Cardiac fibroblast (primary cell): Measurements from ENCODE around the gene CDT1.
"Not testable (repeated sequence)": the region's sequence is repeated elsewhere in the genome, so short reads cannot be mapped to it uniquely, and the experiment has no call there.

Experiments used
- DNase-seq, 2 donors: peaks; one replicate each; pipeline versions ENCODE4 v3.0.0 to v3.0.0-alpha.2; 2010; ENCODE audit warnings: low read depth in 2 of 2
- H3K4me3 ChIP-seq, 2 donors: replicated peaks in 1 of 2; 1 replicate in 1 of 2; 2 replicates in 1 of 2; pipeline ENCODE4 v1.5.1; 2011; ENCODE audit warnings: low read depth in 2 of 2, low read length in 2 of 2, mild to moderate bottlenecking in 2 of 2, moderate library complexity in 1 of 2
- CTCF ChIP-seq: IDR thresholded peaks from one replicate; pipeline ENCODE4 v1.5.1; 2011; ENCODE audit warnings: low read depth, mild to moderate bottlenecking, low read length, inconsistent platforms

The CDT1 gene

DNA sequence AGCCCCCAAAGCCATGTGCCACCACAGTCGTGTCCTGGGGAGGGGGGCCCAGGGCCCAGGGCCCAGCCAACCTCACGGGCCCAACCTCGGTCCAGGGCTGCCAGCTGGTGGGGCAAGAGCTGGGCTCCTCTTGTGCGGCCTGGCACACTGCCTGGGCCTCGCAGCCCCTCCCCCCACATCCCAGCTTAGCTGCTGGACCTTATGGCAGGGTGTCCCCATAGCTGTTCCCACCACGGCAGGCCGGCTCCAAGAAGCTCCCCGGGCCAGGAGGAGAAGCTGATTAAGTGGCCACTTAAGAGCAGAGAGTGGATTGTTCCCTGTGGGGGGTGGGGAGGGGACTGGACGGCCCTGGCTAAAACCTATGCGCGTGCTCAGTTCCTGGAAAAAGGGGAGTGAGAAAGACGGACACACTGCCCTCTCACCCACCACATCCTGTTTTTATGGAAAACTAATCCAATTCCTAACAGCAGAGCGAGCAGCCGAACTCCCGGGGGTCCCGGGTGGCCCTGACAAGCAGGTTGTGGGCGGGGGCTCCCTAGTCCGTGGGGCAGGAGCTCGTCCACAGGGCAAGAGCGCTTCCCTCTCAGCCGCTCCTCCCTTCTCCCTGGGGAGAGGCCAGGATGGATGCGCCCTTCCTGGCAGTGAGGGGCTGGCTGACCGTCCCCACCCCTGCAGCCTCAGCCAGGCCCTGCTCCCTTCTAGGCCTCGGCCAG, 35.4 kb upstream of the CDT1 start:
- TF ChIP-seq CTCF: no peak
- H3K4me3 ChIP-seq: no peak overlapping the region
- DNase-seq: peak; percentile 42 to 88

DNA sequence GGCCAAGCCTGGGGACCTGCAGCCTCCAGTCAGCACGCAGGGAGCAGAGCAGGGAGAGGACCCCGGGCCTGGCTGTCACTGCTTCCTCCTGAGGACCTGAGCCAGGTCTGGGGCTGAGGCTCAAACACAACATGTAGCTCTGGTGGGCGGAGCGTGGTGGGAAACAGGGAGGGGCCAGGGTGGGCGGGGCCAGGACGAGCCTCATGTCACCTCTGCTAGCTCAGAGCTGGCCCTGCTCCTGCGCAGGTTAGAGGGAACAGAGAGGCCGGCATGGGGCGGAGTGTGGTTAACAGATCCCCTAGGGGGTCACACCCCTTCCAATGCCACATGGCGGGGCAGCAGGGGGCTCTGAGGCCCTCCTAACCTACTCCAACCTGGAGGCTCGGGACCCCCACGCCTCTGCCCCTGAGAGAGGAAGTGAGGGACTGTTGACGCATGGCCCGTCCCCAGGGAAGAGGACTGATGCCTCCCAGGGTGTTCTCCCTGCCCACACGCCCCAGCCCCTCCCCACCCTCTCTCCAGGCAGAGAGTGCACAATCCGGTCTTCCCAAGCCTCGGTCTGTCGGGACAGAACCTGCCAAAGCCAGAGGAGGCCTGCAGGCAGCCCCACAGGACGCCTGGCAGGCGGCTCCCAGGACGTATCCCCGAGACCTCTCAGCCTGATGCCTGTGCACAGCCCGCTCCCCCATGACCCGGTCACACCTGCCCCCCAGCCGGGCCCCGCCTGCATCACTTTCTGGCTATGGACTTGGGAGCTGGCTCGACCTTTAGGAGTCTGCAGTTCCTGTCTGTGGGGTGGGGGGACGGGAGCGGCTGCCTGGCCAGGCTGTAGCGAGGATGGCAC, 33.8 kb upstream of the CDT1 start:
- no peak for TF ChIP-seq CTCF
- H3K4me3 ChIP-seq: no peak overlapping the region
- no peak for DNase-seq

DNA sequence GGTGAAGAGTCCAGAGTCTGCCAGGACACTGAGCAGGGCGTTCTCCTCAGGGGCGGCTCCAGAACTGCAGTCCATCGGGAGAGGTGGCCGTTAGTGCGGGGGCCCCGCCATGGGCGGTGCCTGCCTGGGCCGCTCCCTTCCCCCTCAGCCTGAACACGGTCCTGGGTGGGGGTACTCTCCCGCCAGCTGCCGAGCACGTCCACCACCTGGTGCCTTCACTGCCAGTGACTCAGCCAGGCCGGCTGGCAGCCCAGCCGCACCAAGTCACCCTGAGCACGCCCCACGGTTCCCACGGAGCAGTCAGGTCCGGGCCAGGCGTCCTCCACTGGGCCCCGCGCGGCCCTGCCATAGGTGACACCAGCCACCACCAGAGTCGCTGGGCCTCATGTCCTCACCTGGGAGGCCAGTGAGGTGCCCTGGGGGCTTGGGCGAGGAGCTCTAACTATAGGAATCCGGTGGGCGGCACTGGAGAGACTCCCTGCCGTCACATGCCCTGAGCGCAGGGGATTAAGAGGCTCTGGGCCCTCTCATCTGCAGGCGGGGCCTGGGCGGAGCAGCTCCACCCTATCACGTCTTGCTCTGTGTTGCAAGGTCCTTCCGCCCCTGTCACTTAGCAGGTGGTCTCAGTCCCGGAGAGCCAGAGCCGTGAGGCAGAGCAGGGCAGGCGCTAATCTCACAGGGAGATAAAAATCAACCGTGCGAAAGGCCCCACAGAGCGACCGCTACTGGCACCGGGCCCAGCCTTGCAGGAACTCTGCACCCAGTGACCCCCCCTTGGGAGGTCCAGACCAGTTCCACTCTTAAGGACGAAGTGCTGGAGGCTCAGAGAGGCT, 32.9 kb upstream of the CDT1 start:
- no peak overlapping the region for H3K4me3 ChIP-seq
- DNase-seq: peak; percentile 54 to 66
- TF ChIP-seq CTCF: no peak

GRCh38 chr16:88771294-88771772, 32.3 kb upstream of the CDT1 start:
- no peak overlapping the region for H3K4me3 ChIP-seq
- no peak for DNase-seq
- no peak for TF ChIP-seq CTCF

- H3K4me3 ChIP-seq, DNase-seq: not testable (repeated sequence)
Measured at GRCh38 chr16:88771781-88772180, 31.8 kb upstream of the CDT1 start.

DNA sequence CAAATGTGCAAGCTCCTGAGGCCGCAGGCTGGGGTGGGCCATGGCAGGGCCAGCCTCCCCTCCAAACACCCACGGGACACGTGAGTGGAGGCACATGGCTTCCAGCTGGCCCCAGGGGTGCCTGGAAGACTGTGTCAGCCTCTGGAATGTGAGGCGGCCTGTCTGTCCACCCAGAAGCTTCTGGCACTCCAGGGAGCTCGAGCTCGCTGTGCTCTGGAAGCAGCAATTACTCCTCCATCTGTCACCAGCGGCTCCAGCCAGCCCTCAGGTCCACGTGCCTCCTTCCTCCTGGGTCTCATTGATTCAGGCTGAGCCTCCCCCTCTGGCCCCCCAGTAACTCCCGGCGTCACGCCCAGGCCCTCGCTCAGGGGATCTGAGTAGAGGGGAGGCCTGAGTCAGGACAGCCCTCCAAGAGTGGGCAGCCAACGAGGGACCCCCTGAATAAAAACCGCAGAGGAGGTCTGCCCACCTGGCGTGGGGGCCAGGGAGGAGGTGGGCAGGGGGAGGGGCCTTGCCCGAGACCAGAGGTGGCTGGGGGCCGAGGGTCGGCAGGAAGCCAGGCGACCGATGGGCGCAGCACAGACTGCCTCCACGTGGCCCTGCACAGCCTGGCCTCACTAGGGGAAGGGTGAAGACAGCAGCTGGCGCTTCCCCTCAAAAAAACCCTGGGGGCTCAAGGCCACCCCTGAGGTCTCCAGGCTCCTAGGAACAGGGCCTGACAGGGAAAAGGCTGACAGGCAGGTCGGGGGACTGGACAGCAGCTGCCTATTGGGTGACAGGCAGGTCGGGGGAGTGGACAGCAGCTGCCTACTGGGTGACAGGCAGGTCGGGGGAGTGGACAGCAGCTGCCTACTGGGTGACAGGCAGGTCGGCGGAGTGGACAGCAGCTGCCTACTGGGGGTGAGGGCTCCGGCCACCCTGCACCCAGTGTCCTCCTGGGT, 30.4 kb upstream of the CDT1 start:
- TF ChIP-seq CTCF: no peak
- no peak overlapping the region for H3K4me3 ChIP-seq

More for the DNA sequence above, 30.4 kb upstream of the CDT1 start:
- DNase-seq: peak; percentile 84 to 87
